IPS-NIHi7 (cell line): ENCODE measurements around the gene XPNPEP3.
A peak's percentile ranks its signal among the peaks of the same experiment; 100 is the strongest.
"Not testable (repeated sequence)": the region's sequence is repeated elsewhere in the genome, so short reads cannot be mapped to it uniquely, and the experiment has no call there.

ENCODE experiments used
- DNase-seq: peaks from one replicate; pipeline ENCODE4 v3.0.0; 2012; ENCODE audit warnings: mixed read lengths; ENCODE audit errors: extremely low spot score

The XPNPEP3 gene

GRCh38 chr22:40857309-40857855 is 434 bp downstream of the XPNPEP3 start:
- no peak for DNase-seq

GRCh38 chr22:40862013-40862412 is 5.1 kb downstream of the XPNPEP3 start, which contains the start of gene DNAJB7:
Gene DNAJB7 (minus strand): TSS chr22:40862113. CDS start chr22:40861994, 119 bp downstream.
- DNase-seq: no peak

- no peak for DNase-seq
Observed at GRCh38 chr22:40862537-40862936, 5.6 kb downstream of the XPNPEP3 start.

DNA sequence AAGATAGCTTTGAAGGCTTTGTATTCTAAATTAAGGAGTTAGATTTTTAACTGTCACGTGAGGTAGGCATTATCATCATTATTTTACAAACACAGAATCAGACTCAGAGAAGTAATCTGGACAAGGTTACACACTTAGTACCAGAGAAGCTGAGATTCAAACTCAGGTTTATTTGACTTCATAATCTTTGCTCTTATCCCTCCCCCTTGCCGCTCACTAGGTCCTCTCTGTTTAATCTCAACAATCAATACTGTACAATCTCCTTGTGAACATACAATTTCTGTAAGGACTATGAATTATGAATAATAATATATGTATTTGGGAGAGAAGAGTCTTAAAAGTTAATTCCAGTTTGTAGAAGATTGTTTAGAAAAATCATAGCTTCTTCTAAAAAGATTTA is 10.2 kb downstream of the XPNPEP3 start:
- no peak for DNase-seq

DNA sequence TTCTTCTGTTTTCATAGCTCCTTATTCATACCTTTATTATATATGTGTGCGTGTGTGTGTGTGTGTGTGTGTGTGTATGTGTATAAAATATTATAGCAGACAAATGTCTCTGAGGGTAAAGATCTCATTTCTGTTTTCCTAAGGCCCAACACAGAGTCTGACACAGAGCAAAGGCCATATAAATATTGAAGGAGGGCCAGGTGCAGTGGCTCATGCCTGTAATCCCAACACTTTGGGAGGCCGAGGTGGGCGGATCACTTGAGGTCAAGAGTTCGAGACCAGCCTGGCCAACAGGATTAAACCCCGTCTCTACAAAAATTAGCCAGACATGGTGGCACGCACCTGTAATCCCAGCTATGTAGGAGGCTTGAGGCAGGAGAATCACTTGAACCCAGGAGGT is 11.4 kb downstream of the XPNPEP3 start:
- DNase-seq: not testable (repeated sequence)

DNA sequence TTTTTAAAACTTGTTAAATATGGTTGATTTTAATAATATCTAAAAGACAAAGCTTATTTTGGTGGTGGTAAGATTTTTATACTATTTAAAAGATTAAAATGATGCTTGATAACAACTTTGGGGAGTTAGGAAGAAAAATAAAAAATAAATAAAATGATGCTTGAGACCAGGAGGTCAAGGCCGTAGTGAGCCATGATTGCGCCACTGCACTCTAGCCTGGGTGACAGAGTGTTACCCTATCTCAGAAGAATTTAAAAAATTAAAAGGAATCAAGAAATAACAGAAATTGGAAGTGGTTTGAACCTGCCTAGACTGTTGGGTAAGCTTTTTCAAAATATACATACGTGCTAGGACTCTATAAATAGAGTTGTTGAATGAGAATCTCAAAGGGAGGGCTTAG is 17.1 kb downstream of the XPNPEP3 start:
- DNase-seq: no peak

DNA sequence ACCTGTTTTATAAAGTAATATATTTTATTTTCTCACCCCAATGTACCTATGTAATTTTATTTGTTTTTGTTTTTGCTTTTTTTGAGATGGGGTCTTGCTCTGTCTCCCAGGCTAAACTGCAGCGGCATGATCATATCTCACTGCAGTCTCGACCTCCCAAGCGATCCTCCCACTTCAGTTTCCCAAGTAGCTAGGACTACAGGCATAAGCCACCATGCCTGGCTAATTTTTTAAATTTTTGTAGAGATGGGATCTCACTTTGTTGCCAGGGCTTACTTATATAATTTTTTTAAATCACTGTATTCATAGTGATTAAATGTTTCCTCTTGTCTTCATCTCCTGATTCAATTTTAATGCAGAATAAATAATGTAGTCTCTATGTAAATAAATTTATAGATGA is 18.2 kb downstream of the XPNPEP3 start:
- DNase-seq: no peak

DNA sequence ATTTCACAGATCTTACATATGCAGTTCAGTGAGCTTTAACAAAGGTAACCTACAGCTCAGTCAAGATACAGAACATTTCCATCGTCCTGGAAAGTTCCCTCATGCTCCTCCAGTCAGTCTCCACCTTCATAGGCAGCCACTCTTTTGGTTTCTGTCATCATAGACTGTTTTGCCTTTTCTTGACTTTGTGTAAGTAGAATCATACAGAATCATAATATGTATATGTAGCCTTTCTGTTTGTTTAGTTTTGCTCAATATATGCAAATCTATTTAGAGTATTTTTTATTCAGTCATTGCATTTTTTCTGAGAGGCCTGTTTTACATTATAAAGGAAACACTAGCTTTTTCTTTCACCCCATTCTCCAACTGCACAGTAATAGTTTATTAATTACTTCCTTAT is 20.0 kb downstream of the XPNPEP3 start:
- no peak for DNase-seq

- no peak for DNase-seq
Observed at GRCh38 chr22:40877488-40877887, 20.5 kb downstream of the XPNPEP3 start.

DNA sequence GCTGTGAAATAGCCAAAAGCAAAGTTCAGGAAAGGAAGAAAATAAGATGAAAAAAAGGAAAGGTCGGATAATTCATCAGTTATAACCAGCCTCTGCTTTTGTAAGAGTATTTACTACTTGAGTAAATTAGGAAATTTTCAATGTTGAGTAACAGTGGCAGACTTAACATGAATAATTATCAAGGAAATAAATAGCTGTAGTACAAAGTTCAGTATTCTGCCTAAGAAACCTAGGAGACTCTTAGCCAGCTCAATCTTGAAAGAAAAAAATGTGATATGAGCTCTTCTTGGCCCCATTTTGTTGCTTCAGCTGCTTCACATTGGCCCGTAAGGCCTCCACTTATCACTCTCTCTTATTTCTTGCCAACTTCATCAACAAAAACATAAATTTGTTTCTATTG is 22.0 kb downstream of the XPNPEP3 start:
- DNase-seq: no peak

GRCh38 chr22:40889116-40889515 is 32.2 kb downstream of the XPNPEP3 start:
- DNase-seq: no peak

GRCh38 chr22:40890881-40891280 is 33.9 kb downstream of the XPNPEP3 start:
- no peak for DNase-seq

DNA sequence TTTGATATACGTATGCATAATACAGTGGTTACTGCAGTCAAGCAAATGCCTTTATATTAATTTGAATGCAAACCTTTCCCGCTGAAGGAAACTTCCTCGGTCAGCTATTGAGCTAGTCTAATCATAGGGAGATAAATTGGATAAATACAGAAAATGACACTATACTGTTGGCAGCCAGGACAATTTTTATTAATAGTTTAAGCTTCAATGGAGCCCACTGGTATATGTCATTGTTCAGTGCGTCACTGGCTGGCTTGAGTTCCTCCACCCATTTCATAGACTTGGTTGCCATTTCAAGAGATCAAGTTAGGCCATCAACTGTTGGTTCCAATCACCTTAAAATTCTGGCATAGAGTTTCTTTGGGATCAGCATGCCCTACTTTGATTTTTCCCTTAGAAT is 37.5 kb downstream of the XPNPEP3 start:
- DNase-seq: no peak

DNA sequence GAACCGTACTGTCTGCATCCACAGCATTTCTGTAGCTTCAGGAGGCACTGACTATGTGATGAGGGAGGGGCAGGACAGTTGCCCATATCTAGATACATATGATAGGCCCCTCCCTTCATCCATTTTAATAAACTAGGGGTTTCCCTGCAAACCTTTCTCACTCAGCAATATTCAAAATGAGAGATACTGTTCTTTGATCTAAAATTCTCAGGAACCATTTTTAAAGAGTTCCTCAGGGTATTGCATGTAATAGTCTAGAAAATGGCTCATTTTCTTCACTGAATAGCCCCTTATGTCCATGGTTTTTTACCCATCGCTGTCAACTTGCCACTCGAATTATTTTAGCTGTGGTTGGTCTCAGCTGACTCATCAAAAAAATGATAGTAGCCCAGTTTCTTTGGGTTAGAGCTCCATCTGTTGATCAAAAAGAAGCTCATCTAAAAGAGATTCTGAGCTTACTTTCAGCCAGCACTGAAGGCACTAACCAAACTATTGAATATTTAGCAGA is 42.0 kb downstream of the XPNPEP3 start:
- peak; percentile 53 for DNase-seq

GRCh38 chr22:40904101-40904500 is 47.2 kb downstream of the XPNPEP3 start:
- no peak for DNase-seq

GRCh38 chr22:40908895-40909294 is 51.9 kb downstream of the XPNPEP3 start:
- no peak for DNase-seq

GRCh38 chr22:40911772-40912171 is 54.8 kb downstream of the XPNPEP3 start:
- DNase-seq: no peak

- not testable (repeated sequence) for DNase-seq
Observed at GRCh38 chr22:40912987-40913386, 56.0 kb downstream of the XPNPEP3 start.

- DNase-seq: no peak
Observed at GRCh38 chr22:40919446-40919845, 62.5 kb downstream of the XPNPEP3 start.

DNA sequence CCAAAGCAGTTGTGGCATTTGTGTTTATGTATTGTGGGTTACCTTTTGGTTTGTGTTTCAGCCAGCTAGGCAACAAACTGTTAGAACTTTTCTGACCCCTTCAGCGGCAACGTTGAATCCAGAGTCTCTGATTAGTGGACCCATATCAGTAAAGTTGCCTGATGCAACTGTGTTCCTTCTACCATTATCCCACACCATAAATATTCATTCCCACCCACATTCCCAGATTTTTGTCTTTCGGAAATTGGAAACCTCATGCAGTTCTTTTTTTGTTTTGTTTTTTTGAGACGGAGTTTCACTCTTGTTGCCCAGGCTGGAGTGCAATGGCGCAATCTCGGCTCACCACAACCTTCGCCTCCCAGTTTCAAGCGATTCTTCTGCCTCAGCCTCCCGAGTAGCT is 63.6 kb downstream of the XPNPEP3 start:
- no peak for DNase-seq

- peak; percentile 41 for DNase-seq
Observed at GRCh38 chr22:40922484-40923303, 65.7 kb downstream of the XPNPEP3 start.

GRCh38 chr22:40928657-40929056 is 71.7 kb downstream of the XPNPEP3 start:
- DNase-seq: no peak

- no peak for DNase-seq
Observed at GRCh38 chr22:40932396-40932795, 75.4 kb downstream of the XPNPEP3 start.
